Common myeloid progenitor, CD34-positive (primary cell): ENCODE measurements around the gene SLC7A11.
"Not testable (repeated sequence)": the region's sequence is repeated elsewhere in the genome, so short reads cannot be mapped to it uniquely, and the experiment has no call there.

Experiments used
- CTCF ChIA-PET: fragments of 350-600 bp; sonication (Branson Sonifier 250); formaldehyde crosslinking; loops from one replicate; lab custom pipeline; 2021; ENCODE audit warnings: antibody characterized with exemption; lab: Charles Lee
- POLR2A ChIA-PET: fragments of 350-600 bp; sonication (Branson Sonifier 250); formaldehyde crosslinking; loops from one replicate; lab custom pipeline; 2021; ENCODE audit warnings: antibody characterized with exemption; lab: Charles Lee
- DNase-seq, 3 donors: peaks; one replicate each; pipeline versions ENCODE4 v3.0.0 to v3.0.0-alpha.2; 2013
- H3K27ac ChIP-seq, 2 experiments: 1 replicate in 1 of 2; 2 replicates in 1 of 2; pipeline ENCODE4 v1.7.0; 2013; ENCODE audit warnings: inconsistent platforms in 2 of 2, low read length in 2 of 2, mild to moderate bottlenecking in 2 of 2, low read depth in 1 of 2, moderate library complexity in 1 of 2; ENCODE audit not compliant: severe bottlenecking in 2 of 2, insufficient read depth in 1 of 2, poor library complexity in 1 of 2
- H3K27me3 ChIP-seq, 5 experiments: replicated peaks in 2 of 5; 1 replicate in 3 of 5; 2 replicates in 2 of 5; pipeline versions ENCODE4 v1.6.1 to v1.7.0; 2013; ENCODE audit warnings: low read length in 4 of 5, mild to moderate bottlenecking in 2 of 5, moderate library complexity in 2 of 5, inconsistent platforms in 1 of 5; ENCODE audit not compliant: insufficient read depth in 5 of 5, control insufficient read depth in 4 of 5
- H3K36me3 ChIP-seq, 4 experiments: 1 replicate in 2 of 4; 2 replicates in 2 of 4; pipeline versions ENCODE4 v1.6.1 to v1.7.0; 2013; ENCODE audit warnings: low read length in 3 of 4, control low read depth in 1 of 4, mild to moderate bottlenecking in 1 of 4; ENCODE audit not compliant: control insufficient read depth in 4 of 4, insufficient read depth in 4 of 4
- H3K4me1 ChIP-seq, 4 experiments: 1 replicate in 3 of 4; 2 replicates in 1 of 4; pipeline versions ENCODE4 v1.6.1 to v1.7.1; 2013; ENCODE audit warnings: low read length in 3 of 4, mild to moderate bottlenecking in 3 of 4, control low read depth in 1 of 4, inconsistent platforms in 1 of 4, moderate library complexity in 1 of 4; ENCODE audit not compliant: control insufficient read depth in 4 of 4, insufficient read depth in 4 of 4; ENCODE audit errors: control extremely low read depth in 1 of 4
- H3K4me3 ChIP-seq, 7 experiments: 1 replicate in 4 of 7; 2 replicates in 3 of 7; pipeline versions ENCODE4 v1.5.1 to v1.7.0; 2013; ENCODE audit warnings: mild to moderate bottlenecking in 7 of 7, low read length in 6 of 7, moderate library complexity in 6 of 7, inconsistent platforms in 2 of 7, low read depth in 2 of 7, control low read depth in 1 of 7; ENCODE audit not compliant: insufficient read depth in 4 of 7, control insufficient read depth in 1 of 7; ENCODE audit errors: extremely low read depth in 1 of 7
- H3K9me3 ChIP-seq, 5 experiments: 1 replicate in 4 of 5; 2 replicates in 1 of 5; pipeline versions ENCODE4 v1.6.1 to v1.7.1; 2013; ENCODE audit warnings: low read length in 4 of 5, mild to moderate bottlenecking in 2 of 5, inconsistent platforms in 1 of 5, low read depth in 1 of 5, moderate library complexity in 1 of 5; ENCODE audit not compliant: control insufficient read depth in 4 of 5, insufficient read depth in 2 of 5; ENCODE audit errors: control extremely low read depth in 1 of 5
- WGBS: methylation state at CpG from one replicate; pipeline ENCODE4 v1.1.5; 2013; ENCODE audit not compliant: insufficient coverage; 5-methylcytosine and 5-hydroxymethylcytosine counted together

SLC7A11 gene

DNA sequence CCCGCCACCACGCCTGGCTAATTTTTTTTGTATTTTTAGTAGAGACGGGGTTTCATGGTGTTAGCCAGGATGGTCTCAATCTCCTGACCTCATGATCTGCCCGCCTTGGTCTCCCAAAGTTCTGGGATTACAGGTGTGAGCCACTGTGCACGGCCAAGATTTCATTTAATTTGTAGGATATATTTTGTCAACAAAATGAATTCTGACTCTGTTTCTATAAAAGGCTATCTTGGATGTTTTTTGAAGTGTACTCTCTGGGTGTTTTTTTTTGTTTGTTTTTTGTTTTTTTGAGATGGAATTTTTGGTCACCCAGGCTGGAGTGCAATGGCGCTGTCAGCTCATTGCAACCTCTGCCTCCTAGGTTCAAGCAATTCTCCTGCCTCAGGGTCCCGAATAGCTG, 5.0 kb downstream of the SLC7A11 start:
- H3K27me3 ChIP-seq, H3K27ac ChIP-seq, H3K36me3 ChIP-seq, H3K4me3 ChIP-seq, H3K9me3 ChIP-seq, DNase-seq: not testable (repeated sequence)
- WGBS = 96% methylated on average over 3 of the region's 7 CpGs
- peaks cover 0 to 30% (median 13%) of the 10 kb centered on the region in 4 experiments for H3K4me1 ChIP-seq
- ChIA-PET POLR2A (interaction anchor here (0.6 kb wide), 1 partner anchor 26 kb away, joined by 3 read pairs; no protein-coding TSS in a partner anchor), CTCF (interaction anchor here (0.6 to 1.4 kb wide), 2 partner anchors 8 to 53 kb away, joined by 3 to 5 read pairs; no protein-coding TSS in a partner anchor)

DNA sequence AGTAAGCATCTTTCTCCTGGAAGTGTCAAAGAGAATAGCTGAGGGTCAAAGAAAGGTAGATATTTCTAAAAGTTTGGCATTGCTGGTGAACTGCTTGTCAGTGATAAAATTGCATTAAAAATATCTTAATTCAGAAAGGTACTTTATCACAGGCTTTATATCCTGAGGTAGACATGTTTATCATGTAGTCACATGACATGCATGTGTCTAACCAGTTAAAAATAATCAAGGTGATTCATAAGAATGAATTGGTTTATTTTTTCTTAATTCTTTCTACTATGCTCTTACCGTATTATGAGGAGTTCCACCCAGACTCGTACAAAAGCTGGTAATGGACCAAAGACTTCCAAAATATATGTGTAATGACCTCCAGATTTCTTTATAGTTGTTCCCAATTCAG, 6.1 kb downstream of the SLC7A11 start:
- peak overlapping the region in 1 of 2 experiments; percentile 52 for H3K27ac ChIP-seq
- no peak overlapping the region for H3K4me3 ChIP-seq
- ChIA-PET POLR2A (no interaction called here), CTCF (interaction anchor here (1.4 kb wide), 1 partner anchor 52 kb away, joined by 5 read pairs; no protein-coding TSS in a partner anchor)
- no peaks in the 10 kb centered on the region for H3K9me3 ChIP-seq
- H3K36me3 ChIP-seq = no peaks in the 10 kb centered on the region
- no peak for DNase-seq
- no CpG with 5 or more reads among the region's 2 CpGs for WGBS
- H3K4me1 ChIP-seq = peaks cover 0 to 20% (median 4%) of the 10 kb centered on the region in 4 experiments
- no peaks in the 10 kb centered on the region for H3K27me3 ChIP-seq

DNA sequence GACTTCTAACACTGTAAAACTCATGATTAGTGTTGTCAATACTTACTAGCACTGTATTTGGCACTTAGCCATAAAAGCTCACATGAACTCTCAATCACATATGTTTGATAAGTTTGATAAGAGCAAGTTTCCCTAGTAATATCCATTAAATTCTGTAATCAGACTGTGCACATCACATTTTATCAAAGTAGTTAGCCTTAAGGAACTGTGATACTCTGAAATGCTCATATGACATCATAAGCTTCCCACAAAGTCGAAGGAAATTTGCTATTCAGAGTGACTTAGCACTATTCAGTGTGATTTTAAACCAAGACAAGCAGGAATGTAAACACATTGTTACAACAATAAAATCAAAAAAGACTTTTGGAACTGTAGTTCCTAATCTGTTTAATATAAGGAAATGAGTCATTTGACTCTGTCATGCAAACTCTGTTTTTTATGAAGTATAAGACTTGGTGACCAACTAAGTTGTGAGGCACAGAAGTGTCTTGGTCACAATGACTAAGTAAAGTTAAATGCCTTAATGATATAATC, 6.7 kb downstream of the SLC7A11 start:
- DNase-seq = peak; percentile 89 to 95 (median 89)
- no peak overlapping the region for H3K4me3 ChIP-seq
- peak overlapping the region in 1 of 2 experiments; percentile 52 for H3K27ac ChIP-seq
- no peaks in the 10 kb centered on the region for H3K36me3 ChIP-seq
- CTCF ChIA-PET = no interaction called here
- H3K27me3 ChIP-seq = no peaks in the 10 kb centered on the region
- WGBS = 0% methylated on average over 1 of the region's 1 CpG
- H3K9me3 ChIP-seq = no peaks in the 10 kb centered on the region
- peaks cover 0 to 16% (median 4%) of the 10 kb centered on the region in 4 experiments for H3K4me1 ChIP-seq
- POLR2A ChIA-PET = interaction anchor here (0.6 to 0.8 kb wide), 2 partner anchors 15 to 674 kb away, joined by 3 read pairs; no protein-coding TSS in a partner anchor

DNA sequence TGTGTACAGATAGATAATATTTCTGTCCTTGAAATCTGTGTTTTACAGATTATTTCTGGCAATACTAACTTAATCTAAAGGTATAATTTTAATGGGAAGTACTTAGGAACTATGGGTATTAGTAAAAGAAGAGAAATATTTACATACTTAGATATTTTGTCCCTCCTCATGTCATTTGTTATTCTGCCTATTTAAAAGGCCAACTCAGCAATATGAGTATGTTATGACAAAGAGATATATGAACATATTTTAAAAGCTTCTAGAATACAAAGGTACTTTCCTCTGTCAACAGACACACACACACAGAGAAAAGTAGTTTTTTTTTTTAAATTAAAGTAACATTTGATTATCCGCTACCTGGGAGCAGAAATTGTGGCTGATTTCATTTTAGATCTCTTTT, 7.9 kb downstream of the SLC7A11 start:
- Histone ChIP-seq H3K36me3 (no peaks in the 10 kb centered on the region), H3K9me3 (no peaks in the 10 kb centered on the region), H3K27ac (no peak overlapping the region), H3K4me3 (no peak overlapping the region), H3K27me3 (no peaks in the 10 kb centered on the region), H3K4me1 (peaks cover 0 to 8% (median 4%) of the 10 kb centered on the region in 4 experiments)
- CTCF ChIA-PET = no interaction called here
- DNase-seq = no peak
- WGBS = no CpG with 5 or more reads among the region's 1 CpG
- POLR2A ChIA-PET = no interaction called here

DNA sequence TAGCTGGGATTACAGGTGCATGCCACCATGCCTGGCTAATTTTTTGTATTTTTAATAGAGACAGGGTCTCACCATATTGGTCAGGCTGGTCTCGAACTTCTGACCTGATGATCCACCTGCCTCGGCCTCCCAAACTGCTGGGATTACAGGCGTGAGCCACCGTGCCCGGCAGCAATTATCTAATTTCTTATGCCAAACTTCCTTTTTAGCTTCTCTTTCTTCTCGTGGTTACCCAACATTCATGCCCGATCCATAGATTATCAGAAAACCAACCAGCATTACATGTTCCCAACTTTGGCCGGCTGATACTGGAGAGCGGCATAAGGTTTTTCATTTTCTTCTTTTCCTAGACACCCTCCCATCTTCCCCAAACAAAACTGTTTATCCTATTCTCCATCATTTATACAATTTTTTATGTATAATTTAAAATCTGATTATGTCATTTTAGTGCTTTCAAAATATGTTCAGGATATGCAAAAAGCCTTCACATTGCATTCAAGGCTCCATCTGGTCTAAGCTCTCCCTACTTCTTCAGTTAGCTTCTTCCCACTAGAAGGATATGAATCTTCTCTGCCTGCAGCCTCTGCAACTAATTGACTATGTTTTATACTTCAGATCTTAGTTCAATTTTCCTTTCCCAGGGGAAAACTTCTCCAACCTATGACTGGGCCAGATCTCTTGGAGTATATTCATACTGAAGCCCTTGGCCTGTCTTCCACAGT, 8.7 kb downstream of the SLC7A11 start:
- WGBS = 95% methylated on average over 5 of the region's 9 CpGs
- no peak overlapping the region for H3K27ac ChIP-seq
- H3K27me3 ChIP-seq = no peaks in the 10 kb centered on the region
- no peaks in the 10 kb centered on the region for H3K9me3 ChIP-seq
- H3K4me1 ChIP-seq = peaks cover 0 to 8% (median 4%) of the 10 kb centered on the region in 4 experiments
- H3K36me3 ChIP-seq = no peaks in the 10 kb centered on the region
- H3K4me3 ChIP-seq = no peak overlapping the region
- POLR2A ChIA-PET = no interaction called here
- CTCF ChIA-PET = no interaction called here
- DNase-seq = no peak

DNA sequence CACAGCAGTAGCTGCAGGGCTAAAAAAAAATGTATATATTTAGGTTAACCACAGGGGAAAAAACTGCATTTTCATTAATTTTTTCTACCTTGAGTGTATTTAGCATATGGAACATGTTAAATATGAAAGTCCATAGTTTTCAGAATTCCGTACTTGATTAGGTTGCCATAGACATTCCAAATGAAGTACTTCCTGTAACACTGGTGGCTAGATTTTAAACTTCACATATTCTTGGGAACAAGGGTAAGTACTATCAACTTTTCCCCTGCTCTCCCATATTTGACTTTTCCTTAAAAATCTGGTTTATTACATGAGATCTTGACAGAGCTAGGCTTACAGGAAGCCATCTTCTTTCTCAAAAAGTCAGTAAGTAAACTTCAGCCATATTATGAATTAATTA, 9.8 kb downstream of the SLC7A11 start:
- ChIA-PET CTCF (no interaction called here), POLR2A (no interaction called here)
- no peaks in the 10 kb centered on the region for H3K9me3 ChIP-seq

DNA sequence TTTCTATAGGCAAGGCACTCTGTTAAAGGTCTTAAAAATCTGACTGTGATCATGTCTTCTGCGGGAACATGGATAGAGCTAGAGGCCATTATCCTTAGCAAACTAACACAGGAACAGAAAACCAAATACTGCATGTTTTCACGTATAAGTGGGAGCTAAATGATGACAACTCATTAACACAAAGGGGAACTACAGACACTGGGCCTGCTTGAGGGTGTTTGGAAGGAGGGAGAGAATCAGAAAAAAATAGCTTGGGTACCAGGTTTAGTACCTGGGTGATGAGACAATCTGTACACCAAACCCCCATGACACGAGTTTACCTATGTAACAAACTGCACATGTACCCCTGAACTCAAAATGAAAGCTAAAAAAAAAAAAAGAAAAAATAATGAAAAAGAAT, 12.1 kb downstream of the SLC7A11 start:
- no peaks in the 10 kb centered on the region for H3K27me3 ChIP-seq
- ChIA-PET POLR2A (no interaction called here), CTCF (interaction anchor here (1.7 kb wide), 1 partner anchor 14 kb away, joined by 4 read pairs; no protein-coding TSS in a partner anchor)
- H3K36me3 ChIP-seq = no peaks in the 10 kb centered on the region
- peaks cover 0 to 2% (median 0%) of the 10 kb centered on the region in 4 experiments for H3K4me1 ChIP-seq
- H3K4me3 ChIP-seq = no peak overlapping the region
- H3K9me3 ChIP-seq = no peaks in the 10 kb centered on the region
- WGBS = no CpG with 5 or more reads among the region's 3 CpGs
- DNase-seq = no peak
- H3K27ac ChIP-seq = no peak overlapping the region

More for the DNA sequence above, 9.8 kb downstream of the SLC7A11 start:
- Histone ChIP-seq H3K27ac (no peak overlapping the region), H3K36me3 (no peaks in the 10 kb centered on the region), H3K4me3 (no peak overlapping the region), H3K4me1 (peaks cover 0 to 8% (median 4%) of the 10 kb centered on the region in 4 experiments), H3K27me3 (no peaks in the 10 kb centered on the region)
- no peak for DNase-seq
- 100% methylated on average over 1 of the region's 1 CpG for WGBS
